Measurements from ENCODE around the gene TBC1D16.

Gene TBC1D16

DNA sequence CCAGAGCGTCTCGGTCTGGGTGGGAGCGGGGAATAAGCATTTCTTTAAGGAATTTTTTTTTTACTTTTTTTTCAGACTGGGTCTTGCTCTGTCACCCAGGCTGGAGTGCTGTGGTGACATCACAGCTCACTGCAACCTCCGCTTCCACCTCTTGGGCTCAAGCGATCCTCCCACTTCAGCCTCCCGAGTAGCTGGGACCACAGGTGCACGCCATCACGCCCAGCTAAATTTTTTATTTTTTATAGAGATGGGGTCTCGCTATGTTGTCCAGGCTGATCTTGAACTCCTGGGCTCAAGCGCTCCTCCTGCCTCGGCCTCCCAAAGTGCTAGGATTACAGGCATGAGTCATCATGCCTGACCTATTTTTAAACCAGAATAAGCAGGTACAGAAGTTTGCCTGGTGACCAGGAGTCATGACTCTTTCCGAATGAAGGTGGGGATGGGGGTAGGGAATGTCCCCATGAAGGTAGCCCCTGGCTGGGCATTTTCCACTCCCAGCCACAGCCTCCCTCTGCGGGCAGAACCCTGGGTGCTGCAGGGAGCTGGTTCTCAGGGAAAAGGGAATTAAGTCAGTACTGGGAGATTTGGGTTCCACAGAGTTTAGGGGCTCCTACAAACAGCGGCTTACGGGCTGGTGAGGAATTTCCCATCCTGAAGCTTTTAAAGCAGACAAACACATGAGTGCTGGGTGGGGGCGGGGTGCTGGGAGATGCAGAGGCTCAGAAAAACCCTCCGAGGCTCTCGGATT lies 48.3 kb downstream of the TBC1D16 start:
- no peak for DNase-seq

DNA sequence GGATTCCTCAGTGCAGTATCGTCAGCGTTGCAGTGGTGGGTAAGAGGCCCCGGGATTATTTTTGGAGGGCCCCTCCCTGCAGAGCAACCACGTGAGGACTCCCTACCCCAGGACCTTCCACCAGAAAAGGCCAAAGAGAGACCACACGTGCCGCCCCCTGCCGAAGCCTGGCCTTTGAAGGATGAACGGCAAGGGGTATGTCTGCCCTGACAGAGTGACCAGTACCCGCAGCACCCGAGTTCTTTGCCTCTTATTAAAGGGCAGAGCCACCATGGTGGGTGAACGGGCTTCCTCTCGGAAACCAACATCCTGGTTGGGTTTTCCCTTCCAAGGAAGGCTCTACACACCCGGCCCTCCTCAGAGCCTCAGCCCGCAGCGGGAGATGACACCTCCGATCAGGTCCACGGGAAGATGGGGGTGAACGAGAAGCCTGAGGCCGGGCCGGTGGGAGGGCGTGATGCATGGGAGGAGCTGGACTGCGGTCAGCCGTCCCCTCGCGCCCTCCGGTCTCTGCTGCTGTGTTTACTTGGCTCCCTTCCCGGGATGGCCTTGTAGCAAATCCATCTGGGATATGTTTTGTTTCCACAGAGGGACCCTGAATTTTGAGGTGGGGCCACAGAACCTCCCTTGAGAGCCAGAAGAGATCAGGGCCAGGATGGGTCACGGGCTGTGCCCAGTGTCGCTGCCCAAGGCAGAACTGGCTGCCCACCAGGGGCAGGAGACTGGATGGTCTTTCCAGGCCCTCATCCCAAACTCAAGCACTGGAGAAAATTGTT lies 49.1 kb downstream of the TBC1D16 start:
- no peak for DNase-seq

DNA sequence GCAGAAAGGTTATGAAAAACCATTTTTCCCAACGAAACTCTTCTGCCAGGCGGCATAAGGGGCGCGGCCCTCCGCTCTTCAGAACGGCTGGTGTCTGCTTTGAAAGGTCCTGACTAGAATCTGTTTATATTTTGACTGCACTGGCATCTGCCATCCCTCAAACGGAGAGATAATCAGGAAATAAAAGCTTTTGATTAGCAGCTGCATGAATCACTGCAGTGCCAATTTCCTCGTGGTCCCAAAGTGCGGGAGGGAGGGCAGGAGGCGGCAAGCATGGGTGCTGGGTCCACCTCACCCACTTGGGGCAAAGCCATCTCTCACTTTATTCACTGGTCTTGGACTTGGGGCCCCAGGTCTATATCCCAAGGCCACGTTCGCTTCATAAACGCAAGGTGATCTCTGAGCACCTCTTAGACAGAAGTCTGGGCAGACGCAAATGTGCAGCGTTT lies 49.7 kb downstream of the TBC1D16 start:
- no peak for DNase-seq

DNA sequence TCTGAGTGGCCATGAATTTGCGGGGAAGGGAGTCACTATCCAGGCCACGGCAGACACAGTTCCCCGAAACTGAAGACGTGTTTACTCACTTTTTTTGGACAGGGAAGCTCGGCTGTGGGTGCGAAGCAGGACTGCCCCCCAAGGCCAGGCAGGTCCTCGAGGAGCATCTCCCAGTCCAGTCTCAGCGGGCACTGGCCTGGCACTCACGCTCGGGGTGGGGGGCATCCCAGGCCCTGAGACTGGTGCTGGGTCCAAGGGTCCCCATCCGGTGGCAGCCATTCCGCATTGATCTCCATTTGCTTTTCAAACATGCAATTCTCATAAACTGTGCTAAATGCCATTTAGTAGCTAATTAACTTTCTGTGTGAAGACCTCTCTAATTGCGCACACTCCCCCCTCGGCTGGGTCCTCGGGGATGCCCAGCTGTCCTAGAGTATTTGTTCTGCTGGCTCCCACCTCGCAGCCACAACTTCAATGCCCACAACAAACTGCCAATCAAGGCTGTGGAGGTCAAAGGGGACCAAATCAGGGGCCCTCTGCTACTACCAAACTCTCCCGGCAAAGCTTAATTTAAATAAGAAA lies 50.2 kb downstream of the TBC1D16 start:
- no peak for DNase-seq

DNA sequence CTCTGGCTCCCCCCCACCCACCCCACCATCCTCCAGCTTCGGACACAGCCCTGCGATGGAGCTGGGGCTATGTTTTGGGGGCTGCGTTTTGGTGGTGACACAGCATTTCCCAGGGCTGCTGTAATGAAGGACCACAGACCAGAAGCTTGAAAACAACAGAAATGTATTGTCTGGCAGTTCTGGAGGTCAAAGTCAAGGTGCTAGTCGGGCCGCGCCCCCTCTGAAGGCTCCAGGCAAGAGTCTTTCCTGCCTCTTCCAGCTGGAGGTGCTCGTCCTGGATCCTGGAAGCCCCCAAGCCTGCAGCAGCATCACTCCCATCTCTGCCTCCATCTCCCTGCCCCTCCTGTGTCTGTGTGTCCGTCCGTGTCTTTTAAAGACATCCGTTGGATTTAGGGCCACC lies 50.8 kb downstream of the TBC1D16 start:
- DNase-seq: no peak

DNA sequence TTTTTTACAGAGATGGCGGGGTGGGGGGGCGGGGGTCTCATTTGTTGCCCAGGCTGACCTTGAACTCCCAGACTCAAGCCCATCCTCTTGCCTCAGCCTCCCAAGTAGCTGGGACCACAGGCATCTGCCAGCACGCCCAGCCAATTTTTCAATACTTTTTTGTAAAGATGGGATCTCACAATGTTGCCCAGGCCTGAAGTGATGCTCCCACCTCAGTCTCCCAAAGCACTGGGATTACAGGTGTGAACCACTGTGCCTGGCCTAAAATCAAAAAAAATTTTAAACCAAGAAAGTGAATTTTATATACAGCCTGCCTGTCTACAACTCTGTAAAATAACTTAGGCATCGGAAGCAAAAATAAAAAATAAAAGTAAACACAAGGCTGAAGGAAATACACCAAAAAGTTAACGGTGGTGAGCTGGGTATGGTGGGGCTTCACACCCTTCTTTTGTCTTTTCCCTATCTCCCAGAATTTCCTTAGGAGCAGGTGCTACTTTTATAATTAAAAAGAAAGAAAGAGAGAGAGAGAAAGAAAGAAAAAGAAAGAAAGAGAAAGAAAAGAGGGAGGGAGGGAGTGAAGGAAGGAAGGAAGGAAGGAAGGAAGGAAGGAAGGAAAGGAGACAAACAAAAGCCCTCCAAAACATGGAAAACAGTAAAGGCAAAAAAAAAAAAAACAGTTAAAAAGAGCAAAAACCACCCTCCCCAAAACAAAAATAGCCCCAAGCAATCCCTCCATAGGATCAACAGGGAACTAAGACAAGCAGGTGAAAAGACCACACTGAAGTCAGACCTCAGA lies 51.4 kb downstream of the TBC1D16 start:
- no peak for DNase-seq

DNA sequence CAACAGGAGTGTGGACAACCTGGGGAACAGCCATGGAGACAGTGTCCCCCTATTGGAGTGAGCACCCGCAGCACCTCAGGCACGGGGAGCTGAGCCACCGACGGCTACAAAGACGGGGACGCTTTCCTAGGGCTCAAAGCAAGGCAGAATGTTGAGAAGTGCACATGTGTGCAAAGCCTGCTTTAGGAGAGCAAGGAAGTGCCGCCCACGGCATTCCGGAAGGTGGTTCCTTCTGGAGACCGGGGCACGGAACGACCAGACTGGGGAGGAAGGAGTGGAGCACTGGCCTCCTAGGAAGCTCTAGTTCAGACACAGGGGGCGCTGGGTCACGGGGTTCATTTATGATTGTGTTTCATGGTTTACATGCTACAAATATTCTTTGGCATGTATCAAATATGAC lies 52.2 kb downstream of the TBC1D16 start:
- no peak for DNase-seq

DNA sequence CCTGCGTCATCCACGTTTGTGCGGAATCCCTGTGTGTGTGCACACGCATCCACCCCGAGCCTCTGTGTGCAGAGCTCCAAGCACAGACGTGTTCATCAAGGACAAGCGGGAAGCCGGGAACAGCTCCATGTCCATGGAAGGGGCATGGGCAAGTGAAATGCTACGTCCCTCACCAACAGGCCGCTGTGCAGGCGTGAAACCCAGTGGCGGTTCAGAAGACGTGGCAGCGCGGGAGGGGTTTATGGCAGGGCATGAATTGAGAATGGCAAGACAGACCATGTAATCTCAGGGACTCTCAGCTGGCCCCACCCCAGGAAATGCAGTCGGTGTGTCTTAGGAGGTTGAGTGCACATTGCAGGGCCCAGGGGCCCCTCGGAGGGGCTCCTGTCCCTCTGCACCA lies 52.7 kb downstream of the TBC1D16 start:
- no peak for DNase-seq

DNA sequence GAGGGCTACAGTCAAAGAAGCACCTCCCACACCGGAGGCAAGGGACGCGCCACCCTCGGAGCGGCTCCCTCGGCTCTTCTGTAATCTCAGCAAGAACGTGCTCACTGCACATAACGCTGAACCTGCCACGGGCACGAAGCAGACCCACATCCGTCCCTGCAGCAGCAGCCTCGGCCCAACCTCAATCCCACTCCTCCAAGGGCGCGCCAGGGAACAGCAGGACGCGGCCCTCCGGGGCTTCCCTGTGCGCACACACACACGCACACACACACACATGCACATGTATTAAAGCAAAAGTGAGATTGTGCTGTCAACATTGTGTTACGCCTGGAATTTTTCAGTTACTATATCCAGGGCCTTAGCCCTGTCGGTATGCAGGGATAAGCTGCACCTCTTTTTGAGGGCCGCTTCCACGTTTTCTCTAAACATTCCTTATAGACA lies 54.0 kb downstream of the TBC1D16 start:
- DNase-seq: no peak

DNA sequence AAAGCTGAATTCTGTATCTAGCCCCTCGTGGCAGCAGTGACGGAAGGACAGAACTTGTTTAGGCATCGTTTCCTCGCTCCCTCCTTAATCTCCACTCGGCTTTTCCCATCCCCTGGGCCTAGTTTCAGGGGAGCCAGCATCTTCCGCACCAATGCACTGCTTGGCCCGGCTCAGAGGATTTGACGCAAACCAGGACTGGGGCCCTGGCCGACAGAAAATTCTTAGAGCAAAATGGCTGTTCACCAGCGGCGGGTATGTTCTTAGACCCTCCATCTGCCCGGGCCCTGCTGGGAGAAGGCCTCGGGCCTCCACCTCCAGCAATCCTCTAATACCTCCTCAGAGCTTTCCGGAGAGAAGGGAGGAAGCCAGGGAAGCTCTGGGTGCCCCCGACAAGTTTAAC lies 54.6 kb downstream of the TBC1D16 start:
- no peak for DNase-seq

DNA sequence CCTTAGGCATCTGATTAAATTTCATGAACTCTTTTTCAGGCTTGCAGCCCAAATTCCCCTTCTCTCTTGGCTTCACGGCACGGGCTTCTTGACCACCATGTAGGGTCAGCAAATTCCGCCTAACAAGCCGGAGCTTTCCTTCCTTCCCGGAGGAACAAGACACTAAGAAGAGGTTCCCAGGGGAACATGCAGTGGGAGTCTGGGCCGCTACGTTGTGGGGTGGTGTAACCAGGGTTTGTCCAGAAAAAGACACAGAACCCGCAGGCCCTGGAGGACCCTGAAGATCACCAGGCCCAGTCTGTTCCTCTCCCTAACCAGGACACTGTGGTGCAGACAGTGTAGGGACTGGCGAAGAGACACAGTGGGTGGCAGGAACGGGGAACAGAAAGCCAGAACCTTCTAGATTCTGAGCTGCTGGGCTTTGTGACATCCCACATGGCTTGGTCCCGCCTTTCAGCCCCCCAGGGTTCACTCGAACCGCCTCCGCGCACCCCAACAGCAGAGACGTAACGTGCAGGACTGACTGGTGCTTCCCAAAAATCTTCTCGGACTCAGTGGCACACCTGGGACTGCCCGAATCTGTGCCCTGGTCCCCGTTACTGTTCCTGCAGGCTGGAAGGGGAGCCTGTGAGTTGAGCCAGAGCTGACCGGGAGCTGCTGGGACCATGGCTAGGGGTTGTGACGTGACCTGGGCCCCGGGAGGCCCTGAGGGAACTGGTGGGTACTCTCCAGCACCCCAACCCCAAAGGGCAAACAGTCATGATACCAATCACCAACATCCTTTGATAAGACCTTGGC lies 55.2 kb downstream of the TBC1D16 start:
- DNase-seq: no peak

DNA sequence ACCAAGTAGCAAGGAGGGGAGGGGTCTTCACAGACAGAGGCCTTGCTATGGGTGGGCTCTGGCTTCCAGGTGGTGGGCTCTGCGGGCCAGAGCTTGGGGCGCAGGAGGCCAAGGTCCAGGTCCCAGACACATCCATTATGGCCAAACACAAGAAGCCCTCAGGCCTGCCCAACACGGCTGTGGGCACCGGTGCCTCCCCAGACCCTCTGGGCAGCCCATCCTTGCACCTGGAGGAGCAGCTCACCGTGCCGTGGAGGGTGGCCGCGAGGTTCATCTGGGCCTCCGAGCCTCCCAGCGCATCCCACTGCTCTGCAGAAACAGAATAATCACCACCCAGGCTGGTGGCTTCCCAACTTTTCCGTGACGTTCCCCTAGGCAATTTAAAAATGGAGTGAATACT lies 55.9 kb downstream of the TBC1D16 start:
- DNase-seq: no peak

DNA sequence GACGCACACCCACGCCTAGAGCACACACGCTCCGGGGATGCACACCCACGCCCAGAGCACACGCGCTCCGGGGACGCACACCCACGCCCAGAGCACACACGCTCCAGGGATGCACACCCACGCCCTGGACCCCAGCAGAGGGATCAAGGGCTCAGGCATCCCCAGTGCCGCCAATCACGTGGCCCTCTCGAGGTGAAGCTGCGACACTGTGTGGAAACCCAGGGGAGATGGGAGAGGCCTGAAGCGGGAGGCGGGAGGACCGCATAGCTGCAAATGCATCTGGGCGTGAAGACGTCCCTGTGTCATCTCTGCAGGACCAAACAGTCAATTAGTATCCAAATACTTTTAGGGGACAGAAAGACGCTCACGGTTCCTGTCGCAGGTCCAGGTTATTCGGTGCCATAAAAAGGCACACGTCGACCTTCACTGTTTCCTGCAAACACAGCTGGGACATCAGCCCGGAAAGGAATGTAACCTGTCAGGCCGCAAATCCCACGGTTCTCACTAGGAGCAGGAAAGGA lies 56.4 kb downstream of the TBC1D16 start:
- no peak for DNase-seq

DNA sequence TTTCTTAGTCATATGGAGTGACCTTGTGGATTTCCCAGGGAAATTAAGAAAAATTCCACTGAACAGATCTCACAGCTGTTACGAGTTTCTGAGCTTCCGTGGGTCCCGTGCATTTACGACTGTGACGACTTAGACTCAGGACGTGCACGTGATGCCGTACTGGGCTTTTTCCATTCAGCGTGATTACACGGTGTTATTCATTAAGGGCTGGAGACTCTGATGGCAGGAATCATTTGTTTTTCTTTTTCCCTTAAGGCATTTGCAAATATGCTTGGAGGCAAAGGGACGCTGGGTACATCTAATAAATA lies 57.2 kb downstream of the TBC1D16 start:
- no peak for DNase-seq

DNA sequence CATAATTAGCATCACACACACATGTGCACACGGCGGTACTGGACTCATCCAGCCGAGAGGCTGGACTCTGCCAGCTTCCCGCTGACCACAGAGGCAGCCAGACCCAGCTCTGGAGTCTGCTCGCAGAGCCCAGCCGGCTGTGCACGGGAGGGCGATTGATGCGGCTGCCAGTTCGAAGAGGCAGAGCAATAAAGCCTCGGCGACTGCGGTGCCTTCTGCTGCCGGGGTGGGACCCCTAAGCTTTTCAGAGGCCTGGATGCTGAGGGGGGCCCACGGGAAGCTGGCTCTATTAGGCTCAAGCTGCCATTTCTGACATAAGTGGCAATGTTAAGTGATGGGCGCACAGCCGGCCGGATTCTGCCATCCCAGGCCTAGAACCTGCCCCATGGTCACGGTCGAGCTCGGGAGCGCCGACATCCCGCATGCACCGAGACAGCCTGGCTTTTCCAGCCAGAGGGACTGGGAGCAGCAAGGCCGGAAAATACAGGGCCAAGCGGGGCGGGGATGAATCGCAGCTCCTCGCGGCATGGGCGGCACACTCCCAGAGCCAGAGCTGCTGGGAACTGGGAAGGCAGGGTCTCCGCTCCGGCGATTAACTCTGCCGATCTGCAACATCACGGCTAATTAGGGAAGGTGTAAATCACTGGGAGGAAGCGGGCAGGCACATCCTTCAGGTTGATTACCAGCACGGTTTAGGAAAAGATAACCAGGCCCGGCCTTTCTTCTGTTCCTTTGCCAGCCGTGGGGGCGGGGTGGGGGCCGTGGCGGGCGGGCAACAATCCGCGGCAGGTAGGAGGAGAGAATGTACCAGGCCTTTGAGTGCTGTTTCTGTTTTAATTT lies 57.7 kb downstream of the TBC1D16 start:
- DNase-seq: no peak

DNA sequence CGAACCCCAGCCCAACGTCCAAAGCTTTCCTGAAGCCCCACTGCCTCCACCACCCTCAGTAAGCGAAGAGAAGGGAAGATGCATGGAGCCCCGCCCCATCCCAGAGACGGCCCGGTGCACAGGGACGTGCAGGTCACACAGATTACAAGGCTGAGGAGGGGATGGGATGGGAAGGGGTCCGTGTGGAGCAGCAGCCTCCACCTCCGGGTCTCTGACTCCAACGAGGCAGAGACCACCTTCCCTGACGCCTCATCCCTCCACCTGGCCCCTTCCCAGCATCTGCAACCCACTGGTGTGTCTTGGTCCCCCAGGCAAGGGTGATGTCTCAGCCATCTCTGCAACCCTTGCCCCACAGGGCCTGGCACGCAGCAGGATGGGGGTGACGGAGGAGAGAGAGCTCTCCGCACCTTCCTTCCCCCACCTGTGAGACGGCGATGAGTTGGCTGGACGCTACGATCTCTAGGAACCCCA lies 58.5 kb downstream of the TBC1D16 start:
- DNase-seq: no peak

DNA sequence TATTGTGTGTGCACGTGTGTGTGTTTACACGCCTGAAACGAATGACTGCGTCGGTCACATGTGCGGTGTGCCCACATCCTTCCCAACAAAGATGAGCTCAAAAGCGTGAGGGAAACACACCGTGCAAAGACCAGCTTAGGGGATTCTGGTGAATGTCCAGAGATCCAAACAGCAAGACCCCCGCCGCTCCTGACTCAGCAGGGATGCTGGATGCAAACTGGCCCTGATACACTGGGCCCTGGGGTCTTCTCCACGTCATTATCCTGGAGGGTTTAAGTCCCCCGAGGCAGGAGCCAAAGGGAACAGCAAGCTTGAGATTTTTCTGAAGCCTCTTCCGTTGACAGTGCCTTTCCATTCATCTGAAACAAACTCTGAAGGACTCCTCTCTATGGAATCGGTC lies 59.2 kb downstream of the TBC1D16 start:
- no peak for DNase-seq

DNA sequence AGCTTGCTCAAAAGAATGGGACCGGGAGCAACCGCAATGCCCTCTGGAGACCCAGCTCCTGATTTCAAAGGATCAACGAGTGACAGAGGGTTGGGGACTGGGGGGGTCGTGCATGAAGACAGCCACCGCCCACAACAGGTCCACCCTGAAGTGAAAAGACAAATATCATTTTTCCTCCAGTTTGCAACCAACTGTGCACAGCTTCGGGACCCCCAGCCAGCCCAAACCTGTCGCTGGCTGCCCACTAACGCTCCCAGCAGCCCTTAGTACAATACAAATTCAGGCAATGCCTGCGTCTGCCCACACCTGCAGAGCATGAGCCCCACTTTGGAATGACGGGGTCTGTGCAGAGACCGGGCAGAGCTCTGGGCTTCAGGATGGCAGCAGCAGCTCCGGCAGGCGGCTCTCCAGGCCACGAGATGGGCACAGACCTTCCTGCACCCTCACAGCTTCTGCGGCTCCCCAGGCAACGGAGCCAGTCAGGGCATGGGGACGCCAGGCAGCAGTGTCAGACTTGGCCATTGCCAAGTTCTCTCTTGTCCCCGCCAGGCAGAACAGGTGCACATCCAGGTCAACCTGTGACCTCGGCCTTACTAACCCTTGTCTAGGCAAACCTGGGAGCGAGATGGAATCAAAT lies 60.1 kb downstream of the TBC1D16 start:
- no peak for DNase-seq

DNA sequence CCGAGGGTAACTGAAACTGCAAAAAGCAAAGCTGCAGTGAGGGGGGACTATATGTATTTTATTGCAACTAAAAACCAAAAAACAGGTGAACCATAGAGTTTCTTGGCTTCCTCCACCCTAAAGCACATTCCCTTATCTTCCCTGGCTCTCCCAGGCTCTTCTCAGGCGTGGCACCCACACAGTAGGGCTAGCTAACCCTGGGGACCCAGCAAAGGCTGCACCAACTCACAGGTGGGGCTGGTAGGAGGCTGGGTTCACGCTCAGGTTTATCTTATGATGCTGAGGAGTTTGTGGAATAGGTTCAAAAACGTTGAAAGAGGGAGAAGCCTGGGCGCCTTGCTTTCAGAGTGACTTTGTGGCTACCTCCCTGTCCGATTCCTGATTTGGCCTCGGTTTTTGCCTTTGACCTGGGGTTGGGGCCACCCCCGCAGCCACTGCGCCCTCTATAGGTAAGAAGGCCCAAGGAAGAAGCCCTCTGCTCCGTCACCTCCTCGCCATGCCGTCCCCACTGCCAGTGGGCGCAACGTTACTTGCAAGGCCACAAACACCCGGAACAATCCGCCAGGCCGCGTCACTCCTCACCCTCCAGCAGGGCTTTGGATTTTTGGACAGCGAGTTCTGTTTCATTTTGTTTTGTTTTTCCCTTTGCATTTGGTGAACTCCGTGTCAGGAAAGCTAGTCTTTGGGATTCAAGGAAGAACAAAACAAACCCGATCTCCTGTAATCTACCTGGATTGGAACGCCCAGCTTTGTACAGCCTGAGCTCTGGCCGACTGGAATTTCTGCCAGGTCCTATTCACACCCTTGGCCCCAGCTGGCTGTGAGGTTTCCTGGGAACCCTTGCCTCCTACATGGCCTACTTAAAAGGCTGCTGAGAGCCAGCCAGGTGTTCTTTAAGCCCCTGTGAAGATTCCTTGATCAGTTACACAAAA lies 60.8 kb downstream of the TBC1D16 start:
- no peak for DNase-seq

DNA sequence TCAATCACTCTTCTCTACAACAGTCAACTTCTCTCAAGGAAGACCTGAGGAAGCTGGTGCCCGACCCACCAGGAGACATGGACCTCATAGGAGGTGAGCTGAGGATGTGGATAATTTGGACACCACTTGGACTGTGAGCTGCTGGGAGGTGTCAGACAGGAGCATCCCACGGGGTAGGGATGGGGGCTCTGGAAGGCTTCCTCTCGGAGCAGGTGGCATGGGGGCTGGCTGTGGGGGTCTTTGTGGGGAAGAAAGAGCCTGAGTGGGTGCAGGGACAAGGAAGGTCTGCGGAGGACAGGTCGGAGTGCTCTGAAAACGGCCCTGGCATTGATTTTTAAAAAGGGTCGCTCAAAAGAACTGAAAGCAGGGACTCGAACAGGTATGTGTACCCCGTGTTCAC lies 64.0 kb downstream of the TBC1D16 start:
- DNase-seq: no peak

Measured in cortex of kidney (tissue), 1 donor.